Activated CD4-positive, alpha-beta memory T cell treated with anti-CD3 and anti-CD28 coated beads for 36 hours (primary cell): ENCODE data around the gene CALHM1. TPM values are rescaled to one million over a fixed set of nuclear protein-coding genes. Genes with fewer than 3 reads are reported as not detected.
A peak's percentile ranks its signal among the peaks of the same experiment; 100 is the strongest.

ENCODE experiments used
- CTCF ChIA-PET: fragments of 350-600 bp; sonication (Branson Sonifier 250); formaldehyde crosslinking; loops from one replicate; lab custom pipeline; 2021; ENCODE audit warnings: antibody characterized with exemption, inconsistent platforms; lab: Charles Lee
- POLR2A ChIA-PET: fragments of 350-600 bp; sonication (Branson Sonifier 250); formaldehyde crosslinking; loops from one replicate; lab custom pipeline; 2021; ENCODE audit warnings: antibody characterized with exemption; lab: Charles Lee
- DNase-seq: peaks from one replicate; pipeline ENCODE4 v3.0.0-alpha.2; 2020
- H3K27ac Mint-ChIP-seq: one replicate; pipeline ENCODE4 v1.8.0; 2021; ENCODE audit warnings: mixed read lengths
- H3K27me3 Mint-ChIP-seq: one replicate; pipeline ENCODE4 v1.8.0; 2021; ENCODE audit warnings: mixed read lengths
- H3K36me3 Mint-ChIP-seq: one replicate; pipeline ENCODE4 v1.8.0; 2021; ENCODE audit warnings: mixed read lengths
- H3K4me1 Mint-ChIP-seq: one replicate; pipeline ENCODE4 v1.8.0; 2021; ENCODE audit warnings: low read depth, mixed read lengths
- H3K4me3 Mint-ChIP-seq: one replicate; pipeline ENCODE4 v1.8.0; 2021; ENCODE audit warnings: mild to moderate bottlenecking, mixed read lengths
- H3K9me3 Mint-ChIP-seq: one replicate; pipeline ENCODE4 v1.8.0; 2021; ENCODE audit warnings: mixed read lengths
- intact Hi-C: fragments of 100-400 bp; cut with micrococcal nuclease; formaldehyde crosslinking; loops from one replicate; pipeline ENCODE4 v1.15.1; 2023
- total RNA-seq, 2 experiments: library from RNA; stranded (reverse); gene quantifications; one replicate each; pipeline ENCODE4 v1.2.3, GENCODE V29; 2021

The CALHM1 gene
- total RNA-seq, 2 experiments from 2014 or later: not detected

GRCh38 chr10:103481974-103482531 lies 23.4 kb upstream of the CALHM1 start:
- intact Hi-C loops: loop anchor here (1.0 to 5.0 kb wide), 3 partner anchors 31 to 85 kb away; partner anchors contain the start of genes ATP5MK and PDCD11
- Mint-ChIP-seq H3K9me3 (no peaks in the 10 kb centered on the region), H3K27ac (no peak overlapping the region), H3K4me3 (no peak overlapping the region), H3K27me3 (no peaks in the 10 kb centered on the region), H3K36me3 (no peaks in the 10 kb centered on the region), H3K4me1 (peaks cover 4% of the 10 kb centered on the region)
- ChIA-PET CTCF (interaction anchor here (0.9 to 1.9 kb wide), 8 partner anchors 9 to 99 kb away, joined by 3 to 15 read pairs (median 3); no protein-coding TSS in a partner anchor), POLR2A (no interaction called here)
- DNase-seq: no peak

- Mint-ChIP-seq H3K27me3 (no peaks in the 10 kb centered on the region), H3K27ac (no peak overlapping the region), H3K4me1 (peaks cover 7% of the 10 kb centered on the region), H3K9me3 (no peaks in the 10 kb centered on the region), H3K4me3 (no peak overlapping the region), H3K36me3 (no peaks in the 10 kb centered on the region)
- ChIA-PET POLR2A (no interaction called here), CTCF (interaction anchor here (0.7 to 1.7 kb wide), 6 partner anchors 9 to 65 kb away, joined by 3 to 7 read pairs (median 6); partner anchors contain the start of gene NEURL1)
- DNase-seq: no peak
- intact Hi-C loops: loop anchor here (5.0 kb wide), 1 partner anchor 83 kb away; the partner anchor contains the start of genes ATP5MK and PDCD11
Measured at GRCh38 chr10:103480521-103480920, 21.8 kb upstream of the CALHM1 start.

GRCh38 chr10:103479135-103479534 lies 20.4 kb upstream of the CALHM1 start, which contains the start of gene CALHM3:
Gene CALHM3 (minus strand): TSS chr10:103479240. CDS start chr10:103479032, 208 bp downstream.
- H3K27me3 Mint-ChIP-seq: no peaks in the 10 kb centered on the region
- no peak within 1 kb of the TSS for H3K27ac Mint-ChIP-seq
- intact Hi-C loops: no loop called here
- H3K9me3 Mint-ChIP-seq: no peaks in the 10 kb centered on the region
- no peak for DNase-seq
- H3K36me3 Mint-ChIP-seq: no peaks in the 10 kb centered on the region
- no peak within 1 kb of the TSS for H3K4me3 Mint-ChIP-seq
- POLR2A ChIA-PET: no interaction called here
- CTCF ChIA-PET: no interaction called here
- H3K4me1 Mint-ChIP-seq: peaks cover 7% of the 10 kb centered on the region

GRCh38 chr10:103478671-103479070 lies 20.0 kb upstream of the CALHM1 start:
- DNase-seq: no peak
- no peaks in the 10 kb centered on the region for H3K9me3 Mint-ChIP-seq
- H3K27ac Mint-ChIP-seq: no peak overlapping the region
- CTCF ChIA-PET: no interaction called here
- peaks cover 7% of the 10 kb centered on the region for H3K4me1 Mint-ChIP-seq
- H3K4me3 Mint-ChIP-seq: no peak overlapping the region
- POLR2A ChIA-PET: no interaction called here
- intact Hi-C loops: no loop called here
- H3K27me3 Mint-ChIP-seq: no peaks in the 10 kb centered on the region
- no peaks in the 10 kb centered on the region for H3K36me3 Mint-ChIP-seq

GRCh38 chr10:103476046-103476768 lies 17.5 kb upstream of the CALHM1 start:
- Mint-ChIP-seq H3K36me3 (no peaks in the 10 kb centered on the region), H3K4me1 (peaks cover 14% of the 10 kb centered on the region), H3K27me3 (no peaks in the 10 kb centered on the region), H3K27ac (no peak overlapping the region), H3K4me3 (no peak overlapping the region), H3K9me3 (no peaks in the 10 kb centered on the region)
- ChIA-PET POLR2A (no interaction called here), CTCF (interaction anchor here (1.1 to 3.4 kb wide), 6 partner anchors 9 to 60 kb away, joined by 4 to 16 read pairs (median 6); no protein-coding TSS in a partner anchor)
- intact Hi-C loops: no loop called here
- DNase-seq: peak; percentile 46

GRCh38 chr10:103475437-103475836 lies 16.7 kb upstream of the CALHM1 start:
- H3K9me3 Mint-ChIP-seq: no peaks in the 10 kb centered on the region
- no peaks in the 10 kb centered on the region for H3K27me3 Mint-ChIP-seq
- no peak overlapping the region for H3K4me3 Mint-ChIP-seq
- DNase-seq: no peak
- ChIA-PET POLR2A (no interaction called here), CTCF (interaction anchor here (0.7 to 3.4 kb wide), 8 partner anchors 7 to 60 kb away, joined by 3 to 16 read pairs (median 5); partner anchors contain the start of gene CALHM2)
- no peaks in the 10 kb centered on the region for H3K36me3 Mint-ChIP-seq
- intact Hi-C loops: no loop called here
- H3K4me1 Mint-ChIP-seq: peaks cover 21% of the 10 kb centered on the region
- no peak overlapping the region for H3K27ac Mint-ChIP-seq

- H3K27ac Mint-ChIP-seq: peak overlapping the region; percentile 1
- no peak overlapping the region for H3K4me3 Mint-ChIP-seq
Measured at GRCh38 chr10:103474077-103474476, 15.4 kb upstream of the CALHM1 start.

GRCh38 chr10:103473261-103473671 lies 14.6 kb upstream of the CALHM1 start:
- POLR2A ChIA-PET: interaction anchor here (1.5 kb wide), 1 partner anchor 20 kb away, joined by 3 read pairs; no protein-coding TSS in a partner anchor
- no peak for DNase-seq
- Mint-ChIP-seq H3K27ac (no peak overlapping the region), H3K4me3 (no peak overlapping the region), H3K9me3 (no peaks in the 10 kb centered on the region), H3K4me1 (peaks cover 24% of the 10 kb centered on the region), H3K36me3 (no peaks in the 10 kb centered on the region), H3K27me3 (no peaks in the 10 kb centered on the region)
- intact Hi-C loops: no loop called here
- CTCF ChIA-PET: no interaction called here

More at GRCh38 chr10:103474077-103474476, 15.4 kb upstream of the CALHM1 start:
- Mint-ChIP-seq H3K4me1 (peaks cover 24% of the 10 kb centered on the region), H3K27me3 (no peaks in the 10 kb centered on the region), H3K9me3 (no peaks in the 10 kb centered on the region), H3K36me3 (no peaks in the 10 kb centered on the region)
- ChIA-PET POLR2A (no interaction called here), CTCF (interaction anchor here (1.8 to 3.4 kb wide), 3 partner anchors 9 to 58 kb away, joined by 4 to 16 read pairs (median 9); no protein-coding TSS in a partner anchor)
- no peak for DNase-seq
- intact Hi-C loops: no loop called here

GRCh38 chr10:103472005-103472404 lies 13.3 kb upstream of the CALHM1 start:
- H3K27ac Mint-ChIP-seq: peak overlapping the region; percentile 66
- intact Hi-C loops: no loop called here
- no peak for DNase-seq
- peak overlapping the region; percentile 3 for H3K4me3 Mint-ChIP-seq
- H3K4me1 Mint-ChIP-seq: peaks cover 28% of the 10 kb centered on the region
- H3K9me3 Mint-ChIP-seq: no peaks in the 10 kb centered on the region
- H3K36me3 Mint-ChIP-seq: no peaks in the 10 kb centered on the region
- ChIA-PET CTCF (interaction anchor here (0.9 to 1.7 kb wide), 4 partner anchors 9 to 120 kb away, joined by 3 to 4 read pairs (median 4); no protein-coding TSS in a partner anchor), POLR2A (interaction anchor here (1.5 kb wide), 1 partner anchor 19 kb away, joined by 3 read pairs; no protein-coding TSS in a partner anchor)
- H3K27me3 Mint-ChIP-seq: no peaks in the 10 kb centered on the region

- no peaks in the 10 kb centered on the region for H3K27me3 Mint-ChIP-seq
- H3K4me3 Mint-ChIP-seq: peak overlapping the region; percentile 0
- no peaks in the 10 kb centered on the region for H3K36me3 Mint-ChIP-seq
- intact Hi-C loops: loop anchor here (1.0 kb wide), 2 partner anchors 19 to 42 kb away; partner anchors contain the start of gene CALHM2
- peak overlapping the region; percentile 74 for H3K27ac Mint-ChIP-seq
- ChIA-PET CTCF (interaction anchor here (0.9 to 1.7 kb wide), 4 partner anchors 14 to 121 kb away, joined by 3 to 4 read pairs (median 4); no protein-coding TSS in a partner anchor), POLR2A (interaction anchor here (1.0 kb wide), 1 partner anchor 19 kb away, joined by 3 read pairs; the partner anchor contains the start of gene CALHM2)
- H3K9me3 Mint-ChIP-seq: no peaks in the 10 kb centered on the region
- H3K4me1 Mint-ChIP-seq: peaks cover 24% of the 10 kb centered on the region
- peak; percentile 87 for DNase-seq
Measured at GRCh38 chr10:103470761-103471653, 12.3 kb upstream of the CALHM1 start.

- no peak overlapping the region for H3K4me3 Mint-ChIP-seq
- intact Hi-C loops: no loop called here
- no peak for DNase-seq
- CTCF ChIA-PET: interaction anchor here (1.2 kb wide), 1 partner anchor 17 kb away, joined by 3 read pairs; no protein-coding TSS in a partner anchor
- peaks cover 24% of the 10 kb centered on the region for H3K4me1 Mint-ChIP-seq
- H3K36me3 Mint-ChIP-seq: no peaks in the 10 kb centered on the region
- no peaks in the 10 kb centered on the region for H3K9me3 Mint-ChIP-seq
- no peak overlapping the region for H3K27ac Mint-ChIP-seq
- POLR2A ChIA-PET: no interaction called here
- no peaks in the 10 kb centered on the region for H3K27me3 Mint-ChIP-seq
Measured at GRCh38 chr10:103469201-103469600, 10.5 kb upstream of the CALHM1 start.
